ENCODE measurements around the gene PEX7. TPM values are rescaled to one million over a fixed set of nuclear protein-coding genes. Genes with fewer than 3 reads are reported as not detected.
"Not testable (repeated sequence)": the region's sequence is repeated elsewhere in the genome, so short reads cannot be mapped to it uniquely, and the experiment has no call there.

PEX7 gene
- total and polyA plus RNA-seq, 4 experiments from 2014 or later, result 4.4 to 7.2 (median 5.1) TPM

DNA sequence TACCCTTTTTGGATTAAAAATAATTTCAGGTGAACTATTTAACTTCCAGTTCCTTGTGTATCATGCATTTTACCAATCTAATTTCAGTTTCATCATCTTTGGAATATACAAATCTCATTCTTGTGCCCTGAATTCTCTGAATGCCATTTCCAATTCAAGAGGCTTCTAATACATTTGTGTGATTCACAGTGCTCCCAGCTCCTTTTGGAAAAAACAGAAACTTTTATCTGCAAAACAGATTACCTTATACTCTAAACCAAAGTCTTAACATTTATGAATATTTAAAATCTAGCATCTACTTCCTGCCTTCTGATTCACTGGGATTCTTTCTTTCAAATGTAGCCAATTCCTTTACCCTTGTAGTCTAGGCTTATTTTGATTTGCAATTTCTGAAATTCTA, 11.1 kb upstream of the PEX7 start:
- intact Hi-C loops (cut with micrococcal nuclease), result no loop called here
- Histone ChIP-seq H3K4me1 (ENCODE audit: insufficient read depth, low read length) (no peaks in the 10 kb centered on the region), H3K9me3 (ENCODE audit: control insufficient read depth in 1 of 2, low read length in 2 of 2) (no peaks in the 10 kb centered on the region), H3K27me3 (ENCODE audit: insufficient read depth, low read length) (no peaks in the 10 kb centered on the region), H3K27ac (ENCODE audit: low read depth, low read length) (no peak overlapping the region), H3K36me3 (ENCODE audit: insufficient read depth, low read length) (no peaks in the 10 kb centered on the region), H3K4me3 (ENCODE audit: low read length in 2 of 2) (no peak overlapping the region)
- ChIA-PET POLR2A (ENCODE audit: partially characterized antibody) (no interaction called here), CTCF (ENCODE audit: partially characterized antibody) (interaction anchor here (1.3 kb wide), 1 partner anchor 19 kb away, joined by 4 read pairs; the partner anchor contains the start of gene MAP3K5)
- Mint-ChIP-seq H3K36me3 (no peaks in the 10 kb centered on the region), H3K27me3 (no peaks in the 10 kb centered on the region), H3K27ac (no peak overlapping the region), H3K9me3 (no peaks in the 10 kb centered on the region), H3K4me3 (no peak overlapping the region), H3K4me1 (no peaks in the 10 kb centered on the region)
- DNase-seq, result no peak

- no peaks in the 10 kb centered on the region for H3K4me1 ChIP-seq (ENCODE audit: insufficient read depth, low read length)
- ChIA-PET POLR2A (ENCODE audit: partially characterized antibody) (no interaction called here), CTCF (ENCODE audit: partially characterized antibody) (no interaction called here)
- peaks cover 1 to 2% of the 10 kb centered on the region in 2 donors for H3K27me3 Mint-ChIP-seq
- H3K27ac Mint-ChIP-seq, result no peak overlapping the region
- DNase-seq, result no peak
- no peaks in the 10 kb centered on the region for H3K4me1 Mint-ChIP-seq
- no peaks in the 10 kb centered on the region for H3K9me3 Mint-ChIP-seq
- H3K36me3 ChIP-seq (ENCODE audit: insufficient read depth, low read length), result no peaks in the 10 kb centered on the region
- no peak overlapping the region for H3K27ac ChIP-seq (ENCODE audit: low read depth, low read length)
- intact Hi-C loops (cut with micrococcal nuclease), result no loop called here
- no peaks in the 10 kb centered on the region for H3K27me3 ChIP-seq (ENCODE audit: insufficient read depth, low read length)
- no peaks in the 10 kb centered on the region for H3K9me3 ChIP-seq (ENCODE audit: control insufficient read depth in 1 of 2, low read length in 2 of 2)
- no peaks in the 10 kb centered on the region for H3K36me3 Mint-ChIP-seq
- no peak overlapping the region for H3K4me3 Mint-ChIP-seq
- no peak overlapping the region for H3K4me3 ChIP-seq (ENCODE audit: low read length in 2 of 2)
Measured at GRCh38 chr6:136812174-136812573, 10.2 kb upstream of the PEX7 start.

DNA sequence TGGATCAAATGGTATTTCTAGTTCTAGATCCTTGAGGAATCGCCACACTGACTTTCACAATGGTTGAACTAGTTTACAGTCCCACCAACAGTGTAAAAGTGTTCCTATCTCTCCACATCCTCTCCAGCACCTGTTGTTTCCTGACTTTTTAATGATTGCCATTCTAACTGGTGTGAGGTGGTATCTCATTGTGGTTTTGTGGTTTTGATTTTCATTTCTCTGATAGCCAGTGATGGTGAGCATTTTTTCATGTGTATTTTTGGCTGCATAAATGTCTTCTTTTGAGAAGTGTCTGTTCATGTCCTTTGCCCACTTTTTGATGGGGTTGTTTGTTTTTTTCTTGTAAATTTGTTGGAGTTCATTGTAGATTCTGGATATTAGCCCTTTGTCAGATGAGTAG, 6.8 kb upstream of the PEX7 start:
- H3K27me3 Mint-ChIP-seq; H3K4me3 ChIP-seq (ENCODE audit: low read length in 2 of 2); H3K4me1 Mint-ChIP-seq; CTCF ChIA-PET (ENCODE audit: partially characterized antibody); H3K36me3 Mint-ChIP-seq; H3K27ac ChIP-seq (ENCODE audit: low read depth, low read length); H3K4me3 Mint-ChIP-seq; H3K9me3 ChIP-seq (ENCODE audit: control insufficient read depth in 1 of 2, low read length in 2 of 2); H3K36me3 ChIP-seq (ENCODE audit: insufficient read depth, low read length); DNase-seq; H3K27ac Mint-ChIP-seq; intact Hi-C loops (cut with micrococcal nuclease); POLR2A ChIA-PET (ENCODE audit: partially characterized antibody); H3K4me1 ChIP-seq (ENCODE audit: insufficient read depth, low read length); H3K9me3 Mint-ChIP-seq; H3K27me3 ChIP-seq (ENCODE audit: insufficient read depth, low read length): not testable (repeated sequence)

DNA sequence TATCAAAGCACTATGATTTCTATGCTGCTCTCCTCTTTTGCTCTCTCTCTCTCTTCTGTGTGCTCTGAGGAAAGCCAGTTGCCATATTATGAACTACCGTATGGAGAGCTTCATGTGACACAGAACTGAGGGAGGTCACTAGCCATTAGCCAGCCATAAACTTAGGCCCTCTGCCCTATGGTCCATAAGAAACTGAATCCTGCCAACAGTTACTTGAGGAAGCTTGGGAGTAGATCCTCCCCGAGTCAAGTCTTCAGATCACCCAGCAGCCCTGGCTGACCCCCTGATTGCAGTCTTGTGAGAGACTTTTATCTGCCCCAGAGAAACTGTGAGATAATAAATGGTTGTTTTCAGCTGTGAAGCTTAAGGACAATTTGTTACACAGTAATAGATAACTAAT, 5.7 kb upstream of the PEX7 start:
- peaks cover 0 to 6% (median 2%) of the 10 kb centered on the region in 4 donors for H3K4me1 Mint-ChIP-seq
- no peak overlapping the region for H3K4me3 ChIP-seq (ENCODE audit: low read length in 2 of 2)
- no peak overlapping the region for H3K27ac Mint-ChIP-seq
- DNase-seq, result no peak
- H3K4me3 Mint-ChIP-seq, result no peak overlapping the region
- H3K9me3 ChIP-seq (ENCODE audit: control insufficient read depth in 1 of 2, low read length in 2 of 2), result no peaks in the 10 kb centered on the region
- no peak overlapping the region for H3K27ac ChIP-seq (ENCODE audit: low read depth, low read length)
- intact Hi-C loops (cut with micrococcal nuclease), result no loop called here
- H3K36me3 ChIP-seq (ENCODE audit: insufficient read depth, low read length), result no peaks in the 10 kb centered on the region
- no peaks in the 10 kb centered on the region for H3K27me3 ChIP-seq (ENCODE audit: insufficient read depth, low read length)
- CTCF ChIA-PET (ENCODE audit: partially characterized antibody), result interaction anchor here (1.8 kb wide), 1 partner anchor 24 kb away, joined by 7 read pairs; the partner anchor contains the start of gene MAP3K5
- H3K4me1 ChIP-seq (ENCODE audit: insufficient read depth, low read length), result peaks cover 3% of the 10 kb centered on the region
- H3K27me3 Mint-ChIP-seq, result peaks cover 9 to 10% of the 10 kb centered on the region in 2 donors
- peaks cover 0 to 2% (median 0%) of the 10 kb centered on the region in 8 donors for H3K9me3 Mint-ChIP-seq
- POLR2A ChIA-PET (ENCODE audit: partially characterized antibody), result no interaction called here
- no peaks in the 10 kb centered on the region for H3K36me3 Mint-ChIP-seq

DNA sequence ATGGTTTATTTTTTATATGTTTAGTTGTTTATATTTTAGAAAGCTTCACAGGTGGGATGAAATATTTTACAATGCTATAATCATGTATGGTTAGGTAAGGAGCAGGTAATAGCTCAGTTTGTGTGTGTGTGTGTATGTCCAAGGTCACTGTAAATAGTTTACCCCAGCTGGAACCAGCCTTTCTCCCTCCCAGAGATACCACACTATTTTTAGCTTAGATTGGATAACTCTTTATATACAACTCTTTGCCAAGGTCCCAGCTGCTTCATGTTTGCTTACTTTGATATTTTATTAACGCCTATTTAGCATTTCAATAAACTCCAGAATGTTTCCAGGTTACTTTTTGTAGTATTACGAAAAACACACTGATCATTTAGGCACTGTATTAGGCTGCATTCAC, 1.8 kb upstream of the PEX7 start:
- Histone ChIP-seq H3K4me1 (ENCODE audit: insufficient read depth, low read length) (peaks cover 12% of the 10 kb centered on the region), H3K9me3 (ENCODE audit: control insufficient read depth in 1 of 2, low read length in 2 of 2) (no peaks in the 10 kb centered on the region), H3K27me3 (ENCODE audit: insufficient read depth, low read length) (no peaks in the 10 kb centered on the region), H3K4me3 (ENCODE audit: low read length in 2 of 2) (no peak overlapping the region), H3K36me3 (ENCODE audit: insufficient read depth, low read length) (no peaks in the 10 kb centered on the region), H3K27ac (ENCODE audit: low read depth, low read length) (no peak overlapping the region)
- intact Hi-C loops (cut with micrococcal nuclease), result no loop called here
- ChIA-PET POLR2A (ENCODE audit: partially characterized antibody) (no interaction called here), CTCF (ENCODE audit: partially characterized antibody) (no interaction called here)
- Mint-ChIP-seq H3K9me3 (peaks cover 0 to 2% (median 0%) of the 10 kb centered on the region in 8 donors), H3K4me3 (peak overlapping the region in 3 of 8 donors; percentile 15 to 32 (median 21)), H3K27ac (peak overlapping the region in 1 of 7 donors; percentile 11), H3K27me3 (peaks cover 9 to 10% of the 10 kb centered on the region in 2 donors), H3K4me1 (peaks cover 13 to 33% (median 19%) of the 10 kb centered on the region in 4 donors), H3K36me3 (peaks cover 7 to 13% of the 10 kb centered on the region in 2 donors)
- no peak for DNase-seq

DNA sequence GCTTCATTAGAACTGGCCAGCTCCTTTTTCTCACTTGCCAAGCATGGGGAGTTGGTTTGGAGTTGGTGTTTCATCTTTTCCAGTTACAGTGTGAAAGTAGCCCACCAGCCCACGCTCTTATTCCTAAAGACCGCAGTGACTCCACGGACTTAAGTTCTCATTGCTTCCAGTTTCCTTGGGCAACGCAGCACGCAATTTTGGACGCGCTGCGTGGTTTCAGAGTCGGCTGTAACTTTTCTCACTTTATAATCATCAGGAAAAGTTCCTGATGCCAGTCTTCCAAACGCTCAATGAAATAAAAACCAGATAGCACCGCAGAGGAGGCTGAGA, 381 bp upstream of the PEX7 start:
- Histone ChIP-seq H3K27me3 (ENCODE audit: insufficient read depth, low read length) (no peaks in the 10 kb centered on the region), H3K9me3 (ENCODE audit: control insufficient read depth in 1 of 2, low read length in 2 of 2) (no peaks in the 10 kb centered on the region), H3K4me3 (ENCODE audit: low read length in 2 of 2) (peak overlapping the region; percentile 51 to 82), H3K27ac (ENCODE audit: low read depth, low read length) (peak overlapping the region; percentile 87), H3K4me1 (ENCODE audit: insufficient read depth, low read length) (peaks cover 12% of the 10 kb centered on the region), H3K36me3 (ENCODE audit: insufficient read depth, low read length) (no peaks in the 10 kb centered on the region)
- H3K36me3 Mint-ChIP-seq, result peaks cover 18 to 24% of the 10 kb centered on the region in 2 donors
- ChIA-PET CTCF (ENCODE audit: partially characterized antibody) (interaction anchor here (1.0 to 4.1 kb wide), 3 partner anchors 28 to 178 kb away, joined by 3 to 34 read pairs (median 19); partner anchors contain the start of gene MAP3K5), POLR2A (ENCODE audit: partially characterized antibody) (interaction anchor here (0.7 to 3.2 kb wide), 10 partner anchors 20 to 1719 kb away, joined by 3 to 38 read pairs (median 5); partner anchors contain the start of genes BCLAF1 and MAP3K5)
- peaks cover 9 to 10% of the 10 kb centered on the region in 2 donors for H3K27me3 Mint-ChIP-seq
- peak overlapping the region; percentile 93 to 99 (median 96) for H3K4me3 Mint-ChIP-seq
- no peak for DNase-seq
- H3K9me3 Mint-ChIP-seq, result peaks cover 0 to 2% (median 0%) of the 10 kb centered on the region in 8 donors
- intact Hi-C loops (cut with micrococcal nuclease), result loop anchor here (1.0 kb wide), 3 partner anchors 29 to 533 kb away; partner anchors contain the start of gene BCLAF1
- H3K27ac Mint-ChIP-seq, result peak overlapping the region; percentile 94 to 99 (median 97)
- H3K4me1 Mint-ChIP-seq, result peaks cover 13 to 41% (median 22%) of the 10 kb centered on the region in 4 donors

GRCh38 chr6:136823128-136823660, 802 bp downstream of the PEX7 start:
- H3K9me3 Mint-ChIP-seq, result peaks cover 0 to 2% (median 0%) of the 10 kb centered on the region in 8 donors
- H3K36me3 Mint-ChIP-seq, result peaks cover 25 to 26% of the 10 kb centered on the region in 2 donors
- intact Hi-C loops (cut with micrococcal nuclease), result no loop called here
- ChIA-PET CTCF (ENCODE audit: partially characterized antibody) (interaction anchor here (0.6 to 4.1 kb wide), 4 partner anchors 22 to 221 kb away, joined by 3 to 34 read pairs (median 12); partner anchors contain the start of genes IL20RA and MAP3K5), POLR2A (ENCODE audit: partially characterized antibody) (interaction anchor here (0.7 to 3.2 kb wide), 10 partner anchors 19 to 893 kb away, joined by 3 to 38 read pairs (median 5); partner anchors contain the start of genes BCLAF1 and MAP3K5)
- peaks cover 2 to 3% of the 10 kb centered on the region in 2 donors for H3K27me3 Mint-ChIP-seq
- peak overlapping the region; percentile 87 to 94 (median 92) for H3K27ac Mint-ChIP-seq
- peak overlapping the region; percentile 87 to 96 (median 90) for H3K4me3 Mint-ChIP-seq
- H3K36me3 ChIP-seq (ENCODE audit: insufficient read depth, low read length), result no peaks in the 10 kb centered on the region
- no peaks in the 10 kb centered on the region for H3K27me3 ChIP-seq (ENCODE audit: insufficient read depth, low read length)
- H3K4me1 Mint-ChIP-seq, result peaks cover 13 to 46% (median 22%) of the 10 kb centered on the region in 4 donors
- peak in 2 of 5 donors; percentile 7 to 45 for DNase-seq
- H3K9me3 ChIP-seq (ENCODE audit: control insufficient read depth in 1 of 2, low read length in 2 of 2), result no peaks in the 10 kb centered on the region
- H3K4me3 ChIP-seq (ENCODE audit: low read length in 2 of 2), result peak overlapping the region; percentile 58 to 82
- peaks cover 12% of the 10 kb centered on the region for H3K4me1 ChIP-seq (ENCODE audit: insufficient read depth, low read length)
- peak overlapping the region; percentile 87 for H3K27ac ChIP-seq (ENCODE audit: low read depth, low read length)

All from CD4-positive, alpha-beta memory T cell (primary cell).